Fibroblast of upper back skin (primary cell): ENCODE data around the gene POLDIP2.

Source experiments
- DNase-seq: peaks from one replicate; pipeline ENCODE4 v3.0.0-alpha.2; 2013

POLDIP2 gene

DNA sequence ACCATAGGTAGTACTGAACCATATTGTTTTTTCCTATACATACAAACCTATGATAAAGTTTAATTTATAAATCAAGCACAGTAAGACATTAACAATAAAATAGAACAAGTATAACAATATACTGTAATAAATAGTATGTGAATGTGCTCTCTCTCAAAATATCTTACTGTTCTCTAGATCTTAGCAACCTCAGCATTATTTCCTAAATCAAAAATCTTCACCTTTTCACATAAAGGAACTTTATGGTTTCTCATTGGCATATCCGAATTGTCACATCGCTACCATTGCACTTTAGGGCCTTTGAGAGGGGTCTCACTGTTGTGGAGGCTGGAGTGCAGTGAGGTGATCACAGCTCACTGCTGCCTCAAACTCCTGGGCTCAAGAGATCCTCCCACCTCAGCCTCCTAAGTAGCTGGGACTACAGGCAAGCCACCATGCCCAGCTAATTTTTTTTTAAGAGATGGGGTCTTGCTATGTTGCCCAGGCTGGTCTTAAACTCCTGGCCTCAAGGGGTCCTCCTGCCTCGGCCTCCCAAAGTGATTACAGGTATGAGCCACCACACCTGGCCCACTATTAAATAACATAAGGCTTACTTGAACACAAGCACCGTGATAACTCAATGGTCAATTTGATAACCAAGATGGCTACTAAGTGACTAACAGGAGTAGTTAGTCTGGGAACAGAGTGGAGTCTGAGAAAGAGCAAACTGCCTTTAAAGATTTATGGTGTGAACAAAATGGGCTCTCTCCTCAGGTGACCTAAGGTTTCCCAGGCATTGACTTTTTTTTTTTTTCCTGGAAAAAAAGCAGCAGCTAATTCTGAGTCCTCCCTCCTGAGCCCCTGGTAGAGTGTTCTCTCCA is 41.3 kb downstream of the POLDIP2 start:
- no peak for DNase-seq

- DNase-seq = no peak
These were observed 43.5 kb downstream of the POLDIP2 start for GRCh38 chr17:28313841-28314240.

DNA sequence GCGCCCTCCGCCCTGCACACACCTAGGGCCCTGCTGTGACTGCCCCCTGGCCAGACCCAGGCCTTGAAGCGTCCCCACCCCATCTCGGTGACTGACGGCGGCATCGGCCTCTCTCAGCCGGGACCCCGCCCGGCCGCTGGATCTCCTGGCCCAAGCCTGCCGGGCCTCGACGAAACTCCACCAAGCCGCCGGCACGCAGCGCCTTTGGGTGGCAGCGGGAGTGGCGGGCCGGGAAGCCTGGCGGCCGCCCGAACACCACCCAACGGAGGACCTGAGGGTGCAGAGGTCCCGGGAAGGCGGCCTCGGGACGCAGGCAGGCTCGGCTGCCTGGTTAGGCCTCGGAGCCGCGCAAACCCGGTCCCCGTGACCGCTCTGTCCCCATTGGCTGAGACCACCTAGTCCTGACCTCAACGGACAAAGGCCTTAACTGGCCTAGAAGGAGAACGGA is 50.3 kb downstream of the POLDIP2 start:
- no peak for DNase-seq

DNA sequence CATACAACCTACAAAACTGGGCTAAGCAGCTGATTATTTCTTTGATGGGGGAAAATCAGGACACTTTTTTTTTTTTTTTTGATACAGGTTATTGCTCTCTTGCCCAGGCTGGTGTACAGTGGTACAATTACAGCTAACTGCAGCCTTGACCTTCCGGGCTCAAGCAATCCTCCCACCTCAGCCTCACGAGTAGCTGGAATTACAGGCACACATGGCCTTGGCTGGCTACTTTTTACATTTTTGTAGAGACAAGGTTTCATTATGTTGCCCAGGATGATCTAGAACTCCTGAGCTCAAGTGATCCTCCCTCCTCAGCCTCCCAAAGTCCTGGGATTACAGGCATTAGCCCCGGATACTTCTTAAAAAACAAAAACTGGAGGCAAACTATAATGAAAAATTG is 58.9 kb downstream of the POLDIP2 start:
- no peak for DNase-seq
